Activated naive CD8-positive, alpha-beta T cell treated with anti-CD3 and anti-CD28 coated beads for 36 hours (primary cell): ENCODE data around the gene RAB27A. TPM values are rescaled to one million over a fixed set of nuclear protein-coding genes. Genes with fewer than 3 reads are reported as not detected.

Experiments used
- DNase-seq: peaks from one replicate; pipeline ENCODE4 v3.0.0; 2021
- H3K27ac Mint-ChIP-seq: one replicate; pipeline ENCODE4 v1.8.0; 2022; ENCODE audit warnings: mild to moderate bottlenecking, moderate library complexity, mixed read lengths
- H3K27me3 Mint-ChIP-seq: one replicate; pipeline ENCODE4 v1.8.0; 2022; ENCODE audit warnings: mild to moderate bottlenecking, mixed read lengths
- H3K36me3 Mint-ChIP-seq: one replicate; pipeline ENCODE4 v1.8.0; 2021; ENCODE audit warnings: mild to moderate bottlenecking, mixed read lengths
- H3K4me1 Mint-ChIP-seq: one replicate; pipeline ENCODE4 v1.8.0; 2021; ENCODE audit warnings: mixed read lengths
- H3K4me3 Mint-ChIP-seq: one replicate; pipeline ENCODE4 v1.8.0; 2022; ENCODE audit warnings: mild to moderate bottlenecking, moderate library complexity, mixed read lengths
- H3K9me3 Mint-ChIP-seq: one replicate; pipeline ENCODE4 v1.8.0; 2022; ENCODE audit warnings: mixed read lengths
- total RNA-seq, 2 experiments: library from RNA; stranded (reverse); gene quantifications; one replicate each; pipeline ENCODE4 v1.2.3, GENCODE V29; 2021

Gene RAB27A
- total RNA-seq, 2 experiments from 2014 or later, result 82.2 to 91.0 TPM

- peaks cover 64% of the 10 kb centered on the region for H3K36me3 Mint-ChIP-seq
- no peaks in the 10 kb centered on the region for H3K27me3 Mint-ChIP-seq
- H3K9me3 Mint-ChIP-seq, result no peaks in the 10 kb centered on the region
- H3K4me3 Mint-ChIP-seq, result no peak overlapping the region
- H3K27ac Mint-ChIP-seq, result no peak overlapping the region
- no peak for DNase-seq
- peaks cover 55% of the 10 kb centered on the region for H3K4me1 Mint-ChIP-seq
Observed at GRCh38 chr15:55248895-55249294, 40.7 kb downstream of the RAB27A start.

GRCh38 chr15:55247766-55248427 is 41.7 kb downstream of the RAB27A start:
- no peak for DNase-seq
- Mint-ChIP-seq H3K4me3 (no peak overlapping the region), H3K27me3 (no peaks in the 10 kb centered on the region), H3K9me3 (no peaks in the 10 kb centered on the region), H3K27ac (no peak overlapping the region), H3K4me1 (peaks cover 56% of the 10 kb centered on the region), H3K36me3 (peaks cover 64% of the 10 kb centered on the region)

GRCh38 chr15:55247311-55247710 is 42.3 kb downstream of the RAB27A start:
- Mint-ChIP-seq H3K9me3 (no peaks in the 10 kb centered on the region), H3K36me3 (peaks cover 64% of the 10 kb centered on the region), H3K4me1 (peaks cover 56% of the 10 kb centered on the region), H3K27ac (no peak overlapping the region), H3K4me3 (no peak overlapping the region), H3K27me3 (no peaks in the 10 kb centered on the region)
- DNase-seq, result no peak

GRCh38 chr15:55246567-55246966 is 43.0 kb downstream of the RAB27A start:
- H3K4me3 Mint-ChIP-seq, result no peak overlapping the region
- H3K9me3 Mint-ChIP-seq, result no peaks in the 10 kb centered on the region
- DNase-seq, result no peak
- no peak overlapping the region for H3K27ac Mint-ChIP-seq
- peaks cover 55% of the 10 kb centered on the region for H3K4me1 Mint-ChIP-seq
- H3K36me3 Mint-ChIP-seq, result peaks cover 58% of the 10 kb centered on the region
- H3K27me3 Mint-ChIP-seq, result no peaks in the 10 kb centered on the region

- no peak overlapping the region for H3K4me3 Mint-ChIP-seq
- no peak for DNase-seq
Observed at GRCh38 chr15:55245059-55245458, 44.6 kb downstream of the RAB27A start.

GRCh38 chr15:55241891-55242290 is 47.7 kb downstream of the RAB27A start:
- no peak for DNase-seq
- Mint-ChIP-seq H3K27me3 (no peaks in the 10 kb centered on the region), H3K27ac (peak overlapping the region; percentile 77), H3K9me3 (no peaks in the 10 kb centered on the region), H3K4me1 (peaks cover 64% of the 10 kb centered on the region), H3K36me3 (peaks cover 46% of the 10 kb centered on the region), H3K4me3 (no peak overlapping the region)

More at GRCh38 chr15:55245059-55245458, 44.6 kb downstream of the RAB27A start:
- Mint-ChIP-seq H3K4me1 (peaks cover 54% of the 10 kb centered on the region), H3K27me3 (no peaks in the 10 kb centered on the region), H3K27ac (peak overlapping the region; percentile 50), H3K36me3 (peaks cover 51% of the 10 kb centered on the region), H3K9me3 (no peaks in the 10 kb centered on the region)

- Mint-ChIP-seq H3K27me3 (no peaks in the 10 kb centered on the region), H3K4me3 (no peak overlapping the region), H3K9me3 (no peaks in the 10 kb centered on the region), H3K36me3 (peaks cover 43% of the 10 kb centered on the region), H3K27ac (no peak overlapping the region), H3K4me1 (peaks cover 65% of the 10 kb centered on the region)
- DNase-seq, result no peak
Observed at GRCh38 chr15:55241186-55241585, 48.4 kb downstream of the RAB27A start.

- Mint-ChIP-seq H3K4me1 (peaks cover 65% of the 10 kb centered on the region), H3K27me3 (no peaks in the 10 kb centered on the region), H3K9me3 (no peaks in the 10 kb centered on the region), H3K27ac (peak overlapping the region; percentile 44), H3K4me3 (no peak overlapping the region), H3K36me3 (peaks cover 47% of the 10 kb centered on the region)
- DNase-seq, result no peak
Observed at GRCh38 chr15:55240125-55240760, 49.4 kb downstream of the RAB27A start.

- H3K27ac Mint-ChIP-seq, result peak overlapping the region; percentile 11
- no peak overlapping the region for H3K4me3 Mint-ChIP-seq
- H3K36me3 Mint-ChIP-seq, result peaks cover 44% of the 10 kb centered on the region
- DNase-seq, result no peak
- no peaks in the 10 kb centered on the region for H3K9me3 Mint-ChIP-seq
- H3K4me1 Mint-ChIP-seq, result peaks cover 60% of the 10 kb centered on the region
- no peaks in the 10 kb centered on the region for H3K27me3 Mint-ChIP-seq
Observed at GRCh38 chr15:55239440-55240124, 50.0 kb downstream of the RAB27A start.

GRCh38 chr15:55238877-55239276 is 50.7 kb downstream of the RAB27A start:
- H3K27ac Mint-ChIP-seq, result peak overlapping the region; percentile 78
- H3K27me3 Mint-ChIP-seq, result no peaks in the 10 kb centered on the region
- H3K4me3 Mint-ChIP-seq, result no peak overlapping the region
- DNase-seq, result no peak
- no peaks in the 10 kb centered on the region for H3K9me3 Mint-ChIP-seq
- H3K36me3 Mint-ChIP-seq, result peaks cover 46% of the 10 kb centered on the region
- peaks cover 57% of the 10 kb centered on the region for H3K4me1 Mint-ChIP-seq

GRCh38 chr15:55237219-55238130 is 52.1 kb downstream of the RAB27A start:
- Mint-ChIP-seq H3K27ac (peak overlapping the region; percentile 88), H3K27me3 (no peaks in the 10 kb centered on the region), H3K4me1 (peaks cover 46% of the 10 kb centered on the region), H3K4me3 (no peak overlapping the region), H3K9me3 (no peaks in the 10 kb centered on the region), H3K36me3 (peaks cover 39% of the 10 kb centered on the region)
- no peak for DNase-seq

- Mint-ChIP-seq H3K4me1 (peaks cover 37% of the 10 kb centered on the region), H3K27me3 (no peaks in the 10 kb centered on the region), H3K4me3 (no peak overlapping the region), H3K27ac (no peak overlapping the region), H3K9me3 (no peaks in the 10 kb centered on the region), H3K36me3 (peaks cover 48% of the 10 kb centered on the region)
- no peak for DNase-seq
Observed at GRCh38 chr15:55235546-55236036, 54.0 kb downstream of the RAB27A start.

- no peaks in the 10 kb centered on the region for H3K9me3 Mint-ChIP-seq
Observed at GRCh38 chr15:55234800-55235104, 54.9 kb downstream of the RAB27A start.

GRCh38 chr15:55234104-55234799 is 55.4 kb downstream of the RAB27A start:
- Mint-ChIP-seq H3K27me3 (no peaks in the 10 kb centered on the region), H3K4me1 (peaks cover 29% of the 10 kb centered on the region), H3K4me3 (no peak overlapping the region), H3K9me3 (no peaks in the 10 kb centered on the region), H3K27ac (no peak overlapping the region), H3K36me3 (peaks cover 52% of the 10 kb centered on the region)
- DNase-seq, result no peak

More at GRCh38 chr15:55234800-55235104, 54.9 kb downstream of the RAB27A start:
- Mint-ChIP-seq H3K27me3 (no peaks in the 10 kb centered on the region), H3K4me1 (peaks cover 34% of the 10 kb centered on the region), H3K27ac (no peak overlapping the region), H3K36me3 (peaks cover 48% of the 10 kb centered on the region), H3K4me3 (no peak overlapping the region)
- DNase-seq, result no peak
